GM19438 (cell line): ENCODE measurements around the gene ARID1A.
"Not testable (repeated sequence)": the region's sequence is repeated elsewhere in the genome, so short reads cannot be mapped to it uniquely, and the experiment has no call there.

Experiments used
- ATAC-seq: cut with Tn5 transposase; IDR thresholded peaks from one replicate; pipeline ENCODE4 v1.9.1; 2021; ENCODE audit warnings: low read depth; ENCODE audit not compliant: unreplicated experiment

ARID1A gene

GRCh38 chr1:26725904-26726303 is 30.1 kb downstream of the ARID1A start:
- not testable (repeated sequence) for ATAC-seq

GRCh38 chr1:26726784-26727183 is 31.0 kb downstream of the ARID1A start:
- ATAC-seq, result no peak

DNA sequence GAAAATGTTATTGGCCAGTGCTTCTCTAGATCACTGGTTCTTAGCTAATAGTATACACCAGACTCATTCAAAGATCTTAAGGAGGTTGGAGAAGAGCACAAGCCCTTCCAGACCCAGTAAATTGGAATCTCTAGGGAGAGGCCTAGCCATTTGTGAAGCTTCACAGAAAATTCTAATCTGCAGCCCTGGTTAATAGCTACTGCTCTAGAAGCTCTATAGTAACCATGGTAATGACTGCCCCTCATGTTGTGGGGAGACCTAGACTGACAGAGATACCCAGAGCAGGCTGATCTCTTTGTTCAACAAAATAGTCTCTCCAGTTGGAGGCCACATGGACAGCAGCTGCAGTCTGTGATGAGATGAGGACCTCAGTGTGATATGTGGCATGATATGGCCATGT is 31.7 kb downstream of the ARID1A start:
- ATAC-seq, result no peak

DNA sequence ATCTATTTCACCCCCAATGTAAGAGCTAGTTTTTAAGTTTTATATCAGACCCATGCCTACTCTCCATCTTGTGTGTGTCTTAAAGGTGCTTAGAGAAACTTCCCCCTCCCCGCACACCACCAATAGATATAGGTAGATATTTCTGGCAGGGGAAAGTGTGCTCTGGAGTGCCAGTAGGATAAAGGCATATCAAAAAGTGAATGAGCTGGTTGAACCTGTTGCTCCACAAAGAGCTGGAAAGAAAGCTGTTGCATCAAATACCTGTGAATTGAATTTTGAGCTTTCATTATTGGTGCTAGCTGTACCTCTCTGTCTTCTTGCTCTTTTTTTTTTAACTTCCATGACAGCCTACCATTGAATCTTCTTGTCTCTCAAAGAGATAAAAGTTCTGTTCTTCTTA is 32.8 kb downstream of the ARID1A start:
- ATAC-seq, result no peak

DNA sequence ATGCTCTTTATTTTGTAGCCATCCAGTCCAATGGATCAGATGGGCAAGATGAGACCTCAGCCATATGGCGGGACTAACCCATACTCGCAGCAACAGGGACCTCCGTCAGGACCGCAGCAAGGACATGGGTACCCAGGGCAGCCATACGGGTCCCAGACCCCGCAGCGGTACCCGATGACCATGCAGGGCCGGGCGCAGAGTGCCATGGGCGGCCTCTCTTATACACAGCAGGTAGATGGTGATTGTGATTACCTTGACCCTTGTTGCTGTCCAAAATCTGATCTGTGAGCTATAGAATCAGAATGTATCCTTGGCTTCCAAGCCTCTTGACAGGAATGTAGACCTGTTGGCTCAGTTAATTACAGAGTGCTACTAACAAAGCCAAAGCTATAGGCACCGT is 33.8 kb downstream of the ARID1A start:
- ATAC-seq, result no peak

DNA sequence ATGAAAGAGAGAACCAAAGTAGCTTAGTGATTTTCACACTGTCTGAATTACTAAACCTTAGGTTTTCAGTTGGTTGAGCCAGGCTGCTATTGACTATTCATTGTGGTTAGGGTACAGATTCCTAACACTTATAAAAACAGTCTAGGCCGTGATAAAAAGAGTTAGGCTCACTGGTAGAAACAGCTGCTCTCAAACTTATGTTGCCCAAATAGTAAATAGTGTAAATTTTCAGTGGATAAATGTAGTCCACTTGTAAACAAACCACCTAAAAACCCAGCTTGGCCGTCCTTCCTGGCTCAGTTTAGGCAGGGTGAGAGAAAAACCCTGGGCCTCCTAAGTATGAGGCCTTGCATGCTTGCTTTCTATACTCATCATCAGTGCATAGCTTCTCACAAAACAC is 34.9 kb downstream of the ARID1A start:
- ATAC-seq, result no peak

- ATAC-seq, result no peak
Measured at GRCh38 chr1:26731233-26731902, 35.6 kb downstream of the ARID1A start.

DNA sequence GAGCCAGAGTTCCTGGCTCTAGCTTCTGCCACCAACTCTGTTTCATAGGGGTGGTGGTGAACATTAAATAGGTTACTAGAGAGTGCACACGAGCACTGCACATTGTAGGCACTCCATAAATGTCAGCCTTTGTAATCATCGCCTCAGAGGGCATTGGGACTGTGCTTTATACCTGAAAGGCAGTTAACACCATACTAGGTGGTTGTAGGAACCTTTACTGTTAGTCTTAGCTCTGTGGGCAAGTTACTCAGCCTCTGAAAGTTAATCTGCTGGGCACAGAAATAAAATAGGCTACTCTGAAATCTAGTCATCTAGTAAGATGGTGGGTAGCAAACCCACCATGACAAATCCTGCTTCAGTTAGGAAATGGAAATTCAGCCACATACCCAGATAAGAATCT is 37.6 kb downstream of the ARID1A start:
- ATAC-seq, result no peak

- ATAC-seq, result no peak
Measured at GRCh38 chr1:26733982-26734381, 38.2 kb downstream of the ARID1A start.

GRCh38 chr1:26734501-26735058 is 38.8 kb downstream of the ARID1A start:
- ATAC-seq, result no peak

- ATAC-seq, result no peak
Measured at GRCh38 chr1:26739329-26739914, 43.6 kb downstream of the ARID1A start.

DNA sequence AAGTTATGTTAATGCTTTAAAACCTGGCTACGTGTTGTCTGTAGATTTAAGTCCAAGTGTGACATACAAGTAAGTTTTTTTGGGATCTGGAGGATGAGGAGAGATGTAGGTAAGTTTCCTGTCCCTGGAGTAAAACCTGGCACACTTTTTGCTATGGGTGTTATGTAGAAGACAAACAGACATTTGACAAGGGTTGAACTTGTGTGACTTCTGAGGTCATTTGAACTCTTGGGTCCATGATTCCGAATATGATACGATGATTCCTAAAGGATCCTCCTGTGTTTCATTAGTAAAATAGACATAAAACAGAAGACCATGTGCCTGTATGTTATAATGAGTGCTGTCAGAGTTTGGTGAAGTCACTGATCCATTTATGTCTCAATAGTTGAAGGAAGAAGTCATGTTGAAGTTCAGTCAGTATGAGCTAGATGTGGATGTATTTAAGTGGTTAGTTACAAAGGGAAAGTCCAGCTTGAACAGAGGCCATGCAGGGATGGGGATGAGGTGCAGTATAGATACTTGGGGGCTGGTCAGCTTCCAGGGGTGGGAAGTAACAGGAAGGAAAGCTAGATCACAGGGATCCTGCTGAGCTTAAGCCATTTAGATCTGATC is 44.3 kb downstream of the ARID1A start:
- no peak for ATAC-seq

DNA sequence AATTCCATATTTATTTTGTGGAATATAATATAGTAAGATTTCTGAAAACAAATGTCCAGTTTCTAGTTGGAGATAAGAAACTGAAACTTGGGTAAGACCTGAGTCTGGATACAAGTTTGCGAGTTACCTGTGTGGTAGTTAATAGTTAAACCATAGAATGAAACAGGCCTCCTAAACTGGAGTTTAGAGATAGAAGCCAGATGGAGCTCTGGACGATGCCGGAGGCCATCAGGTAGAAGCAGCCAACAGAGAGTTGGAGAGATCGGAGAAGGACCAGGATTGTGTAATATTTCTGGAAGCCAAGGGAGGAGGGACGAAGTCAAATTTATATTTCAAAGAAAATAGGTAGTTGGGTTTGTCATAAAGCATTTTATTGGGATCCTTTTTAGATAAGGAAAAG is 45.1 kb downstream of the ARID1A start:
- ATAC-seq, result no peak

- no peak for ATAC-seq
Measured at GRCh38 chr1:26743426-26744059, 47.7 kb downstream of the ARID1A start.

DNA sequence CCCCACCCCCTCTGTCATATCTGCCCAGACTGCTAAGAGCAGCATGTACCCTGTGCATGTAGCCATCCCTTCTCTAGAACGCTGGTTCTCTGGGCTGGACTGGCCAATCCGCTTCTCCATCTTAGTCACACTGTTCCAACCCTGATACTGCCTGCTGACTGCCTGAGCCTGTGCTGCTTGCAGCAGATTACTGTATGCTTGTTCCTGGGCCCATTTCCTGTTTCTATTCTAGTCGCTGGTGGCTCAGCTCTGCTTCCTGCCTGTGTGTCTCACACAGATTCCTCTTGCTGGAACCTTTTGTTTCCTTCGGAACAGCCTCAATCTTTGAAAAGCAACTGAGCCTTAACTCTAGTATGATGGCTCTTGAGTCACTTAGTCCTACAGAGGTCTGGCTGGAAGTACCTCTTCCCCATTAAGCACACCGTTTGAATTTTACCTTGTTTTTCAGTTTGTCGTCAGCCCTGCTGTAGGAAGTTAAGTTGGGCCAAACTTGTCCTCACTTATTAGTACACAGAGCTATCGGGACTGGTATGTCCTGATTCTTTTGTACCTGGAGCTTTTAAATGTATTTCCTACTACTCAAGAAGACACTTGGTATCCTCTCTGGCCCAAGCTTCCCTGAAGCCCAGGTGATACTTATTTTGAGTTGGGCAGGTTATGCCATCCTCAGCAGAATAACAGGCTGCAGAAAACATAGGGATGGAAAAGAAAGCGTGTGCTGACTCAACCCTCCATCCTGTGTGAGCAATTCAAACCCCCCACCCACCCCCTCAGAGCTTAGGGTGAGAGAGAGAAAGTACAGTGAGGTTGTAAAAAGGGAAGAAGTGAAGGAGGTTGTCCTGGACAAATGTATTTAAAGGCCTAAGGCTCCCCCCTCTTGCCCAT is 48.5 kb downstream of the ARID1A start:
- peak; percentile 96 for ATAC-seq

DNA sequence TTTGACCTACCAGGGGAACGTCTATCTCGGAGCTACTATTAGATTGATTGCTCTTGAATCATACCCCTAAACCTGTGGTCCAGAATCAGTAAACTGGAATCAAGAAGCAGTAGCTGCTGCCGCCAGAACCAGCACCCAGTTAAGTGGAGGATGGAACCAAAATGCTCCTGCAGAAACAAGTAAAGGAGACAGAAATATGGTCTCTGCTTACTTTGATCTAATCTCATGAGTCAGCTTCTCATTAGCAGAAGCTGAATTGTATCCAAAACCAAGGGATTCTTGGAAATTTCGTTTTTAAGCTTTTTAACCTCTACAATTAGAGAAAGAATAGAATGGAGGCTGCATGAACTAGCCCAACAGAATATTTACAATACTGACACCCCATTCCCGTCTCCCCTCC is 49.4 kb downstream of the ARID1A start:
- no peak for ATAC-seq

- ATAC-seq, result no peak
Measured at GRCh38 chr1:26747048-26747447, 51.2 kb downstream of the ARID1A start.

- no peak for ATAC-seq
Measured at GRCh38 chr1:26748351-26748750, 52.5 kb downstream of the ARID1A start.

DNA sequence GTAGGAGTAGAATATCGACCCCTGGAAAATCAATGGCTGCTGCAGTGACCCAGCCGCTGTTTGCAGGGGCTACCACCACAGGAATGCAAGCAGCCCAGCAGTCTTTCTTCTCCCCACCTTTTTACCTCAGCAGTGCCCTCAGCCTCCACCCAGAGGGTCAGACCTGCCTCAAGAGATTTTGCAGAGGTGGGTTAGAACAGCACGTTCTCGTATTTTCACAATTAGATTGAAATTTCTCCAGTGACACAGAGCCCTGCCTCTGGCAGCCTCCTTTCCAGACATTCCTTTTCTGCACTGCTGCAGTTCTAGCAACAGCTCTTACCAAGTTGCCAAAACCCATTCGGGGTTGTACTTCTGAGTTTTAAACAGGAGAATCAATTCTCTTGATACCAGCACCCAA is 53.6 kb downstream of the ARID1A start:
- ATAC-seq, result no peak

DNA sequence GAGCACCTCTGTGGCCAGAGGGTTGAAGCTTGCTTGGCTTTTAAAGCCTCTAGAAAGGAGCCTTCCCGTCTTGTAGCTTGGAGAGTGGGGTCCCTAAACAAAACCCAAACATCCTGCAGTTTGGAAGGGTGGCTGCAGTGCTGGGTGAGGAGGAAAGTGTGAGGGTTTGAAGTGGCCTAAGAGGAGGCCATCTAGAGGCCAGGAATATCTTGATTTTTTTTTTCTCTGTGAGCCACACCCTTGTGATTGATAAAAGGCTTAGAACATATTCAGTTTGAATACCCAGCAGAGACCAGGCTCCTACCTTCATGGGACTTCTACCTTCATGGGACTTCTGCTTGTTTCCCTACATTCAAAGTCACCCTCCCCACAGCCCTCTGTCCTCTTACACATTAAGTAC is 54.6 kb downstream of the ARID1A start:
- ATAC-seq, result no peak
